Transverse colon (tissue), 4 donors: ENCODE results near the gene SUGCT. TPM values are rescaled to one million over a fixed set of nuclear protein-coding genes. Genes with fewer than 3 reads are reported as not detected.
"Not testable (repeated sequence)": the region's sequence is repeated elsewhere in the genome, so short reads cannot be mapped to it uniquely, and the experiment has no call there.

Source experiments
- DNase-seq: peaks from one replicate; pipeline ENCODE4 v3.0.0-alpha.2; 2019
- H3K27ac ChIP-seq, 4 donors: fragments of 200-600 bp; sonication (generic); 2 replicates each; pipeline ENCODE4 v1.5.1; 2016 to 2018; ENCODE audit warnings: inconsistent platforms in 4 of 4
- H3K27me3 ChIP-seq: fragments of 200-600 bp; sonication (generic); 2 replicates; pipeline ENCODE4 v1.5.1; 2017; ENCODE audit warnings: inconsistent platforms
- H3K36me3 ChIP-seq, 4 donors: fragments of 200-600 bp; sonication (generic); 2 replicates each; pipeline ENCODE4 v1.5.1; 2017 to 2019; ENCODE audit warnings: inconsistent platforms in 4 of 4
- H3K4me1 ChIP-seq, 4 donors: fragments of 200-600 bp; sonication (generic); 2 replicates each; pipeline ENCODE4 v1.5.1; 2017 to 2020; ENCODE audit warnings: inconsistent platforms in 4 of 4
- H3K4me3 ChIP-seq, 4 donors: fragments of 200-600 bp; sonication (generic); 1 replicate in 1 of 4; 2 replicates in 3 of 4; pipeline versions ENCODE4 v1.5.1 to v1.6.1; 2017 to 2019; ENCODE audit warnings: inconsistent platforms in 4 of 4
- H3K9me3 ChIP-seq, 2 donors: fragments of 200-600 bp; sonication (generic); 2 replicates each; pipeline ENCODE4 v1.5.1; 2017 to 2019; ENCODE audit warnings: inconsistent platforms in 2 of 2
- CTCF ChIP-seq, 5 experiments: fragments of 200-600 bp in 3 of 5; fragments of 450-650 bp in 2 of 5; sonication (generic) in 3 of 5; IDR thresholded peaks; 1 replicate in 2 of 5; 2 replicates in 3 of 5; pipeline ENCODE4 v1.5.1; 2016 to 2017; ENCODE audit warnings: antibody characterized with exemption in 5 of 5, inconsistent platforms in 3 of 5, mild to moderate bottlenecking in 2 of 5, moderate library complexity in 1 of 5
- EP300 ChIP-seq: sonication (generic); formaldehyde crosslinking; IDR thresholded peaks from one replicate; pipeline ENCODE4 v1.6.1; 2017; ENCODE audit warnings: antibody characterized with exemption, low read depth
- POLR2A ChIP-seq: fragments of 450-650 bp; IDR thresholded peaks from one replicate; pipeline ENCODE4 v1.6.1; 2016; ENCODE audit warnings: antibody characterized with exemption, mild to moderate bottlenecking, moderate library complexity
- POLR2AphosphoS5 ChIP-seq, 3 donors: sonication (generic); formaldehyde crosslinking; IDR thresholded peaks; one replicate each; pipeline ENCODE4 v1.6.1; 2016; ENCODE audit warnings: antibody characterized with exemption in 3 of 3
- WGBS, 2 donors: methylation state at CpG; one replicate each; pipeline ENCODE4 v1.1.5; 2018; ENCODE audit warnings: low coverage in 1 of 2; 5-methylcytosine and 5-hydroxymethylcytosine counted together
- in situ Hi-C, 4 donors: fragments of 200-750 bp; cut with MboI; loops; one replicate each; pipeline versions ENCODE4 v1.15.0 to v1.15.1; 2017; ENCODE audit warnings: low sequenced_read_pairs in 3 of 4, low pct_ligation_motif_present in 1 of 4, low pct_unique_long_range_greater_than_20kb in 1 of 4
- intact Hi-C: fragments of 100-400 bp; cut with DNase I; formaldehyde crosslinking; loops from one replicate; pipeline ENCODE4 v1.15.1; 2023; ENCODE audit warnings: low total_unique reads
- total RNA-seq, 4 donors: library from RNA; depleted of rRNA; stranded (reverse); fragments of >200 nt; gene quantifications; one replicate each; pipeline ENCODE4 v1.1.0, GENCODE V29; 2016

SUGCT gene
- total RNA-seq, 4 donors from 2014 or later: 2.6 to 44.5 (median 15.9) TPM

DNA sequence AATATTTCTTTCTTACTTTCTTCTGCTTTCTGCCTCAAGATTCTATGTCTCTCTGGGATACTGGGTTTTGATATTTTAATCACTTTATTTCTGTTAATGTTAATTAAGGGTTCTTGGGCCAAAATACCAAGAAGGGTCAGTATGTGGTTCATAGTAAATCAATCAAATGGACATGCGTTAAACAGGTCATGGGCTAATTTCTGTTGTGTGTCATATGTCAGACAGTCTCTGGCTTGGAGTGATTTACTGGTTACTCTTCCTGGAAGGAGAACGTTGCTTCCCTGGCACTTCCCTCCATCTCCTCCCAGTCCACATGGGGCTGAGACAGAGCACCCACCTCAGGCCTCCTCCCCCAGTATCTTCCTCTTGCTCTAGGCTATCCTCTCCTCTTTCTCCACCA lies 489.1 kb downstream of the SUGCT start:
- TF ChIP-seq EP300 (no peak), POLR2AphosphoS5 (IDR thresholded peaks at IDR 0.05) (no peak), POLR2A (no peak), CTCF (IDR thresholded peaks at IDR 0.05) (no peak)
- DNase-seq: no peak
- intact Hi-C loops (no loop called here), in situ Hi-C loops (loop anchor here in 1 of 4 donors (25.0 kb wide), 1 partner anchor 287 kb away; no protein-coding TSS in a partner anchor)
- Histone ChIP-seq H3K27me3 (no peaks in the 10 kb centered on the region), H3K4me3 (no peak overlapping the region), H3K27ac (no peak overlapping the region), H3K4me1 (peaks cover 0 to 6% (median 0%) of the 10 kb centered on the region in 4 donors), H3K9me3 (no peaks in the 10 kb centered on the region), H3K36me3 (no peaks in the 10 kb centered on the region)
- WGBS, 2 donors: 54 to 86% methylated on average over 1 to 2 of the region's 2 CpGs

DNA sequence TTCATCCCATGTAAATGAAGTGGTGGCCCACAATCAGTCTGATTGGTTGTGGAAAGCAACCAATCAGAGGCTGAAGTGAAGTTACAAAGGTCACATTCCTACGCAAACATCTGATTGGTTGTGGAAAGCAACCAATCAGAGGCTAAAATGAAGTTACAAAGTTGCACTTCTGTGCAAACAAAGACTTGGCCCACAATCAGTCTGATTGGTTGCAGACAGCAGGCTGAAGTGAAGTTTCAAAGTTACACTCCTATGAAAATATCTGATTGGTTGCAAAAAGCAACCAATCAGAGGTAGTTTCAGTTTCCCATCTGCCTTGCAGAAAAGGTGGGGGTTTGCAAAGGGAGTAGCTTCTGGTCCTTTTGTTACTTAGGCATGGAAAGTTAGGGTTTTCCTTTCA lies 492.6 kb downstream of the SUGCT start:
- H3K4me1 ChIP-seq, DNase-seq, H3K9me3 ChIP-seq, intact Hi-C loops, H3K36me3 ChIP-seq, H3K4me3 ChIP-seq, H3K27ac ChIP-seq, in situ Hi-C loops, H3K27me3 ChIP-seq: not testable (repeated sequence)
- WGBS, 2 donors: 92 to 100% methylated on average over 1 of the region's 1 CpG

- in situ Hi-C loops: no loop called here
- intact Hi-C loops: no loop called here
- Histone ChIP-seq H3K27ac (no peak overlapping the region), H3K4me1 (no peaks in the 10 kb centered on the region), H3K27me3 (no peaks in the 10 kb centered on the region), H3K4me3 (no peak overlapping the region), H3K36me3 (no peaks in the 10 kb centered on the region), H3K9me3 (no peaks in the 10 kb centered on the region)
- 60 to 85% methylated on average over 2 to 5 of the region's 5 CpGs for WGBS, 2 donors
- no peak for DNase-seq
- TF ChIP-seq POLR2AphosphoS5 (IDR thresholded peaks at IDR 0.05): no peak
- TF ChIP-seq POLR2A: no peak
- TF ChIP-seq EP300: no peak
- TF ChIP-seq CTCF (IDR thresholded peaks at IDR 0.05): no peak
Observed at GRCh38 chr7:40629891-40630290, 495.1 kb downstream of the SUGCT start.

DNA sequence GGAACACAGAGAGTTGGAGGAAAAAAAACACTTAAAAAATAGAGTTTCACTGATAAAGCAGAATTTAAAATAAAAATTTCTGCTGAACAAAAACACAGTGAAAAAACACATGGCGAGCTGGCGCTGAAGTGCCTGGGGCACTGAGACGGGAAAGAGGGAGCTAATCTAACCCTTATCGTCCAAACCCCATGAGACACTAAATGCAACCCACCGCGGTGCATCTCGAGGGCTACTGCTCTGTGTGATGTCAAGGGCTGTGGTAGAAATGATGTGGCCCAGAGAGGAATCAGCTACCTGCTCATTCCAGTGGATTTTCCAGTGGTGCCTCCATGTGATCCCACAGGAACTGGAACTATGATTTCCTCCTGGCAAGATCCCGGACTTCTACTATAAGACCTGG lies 499.3 kb downstream of the SUGCT start:
- DNase-seq: no peak
- no peaks in the 10 kb centered on the region for H3K9me3 ChIP-seq
- intact Hi-C loops: no loop called here
- TF ChIP-seq POLR2AphosphoS5 (IDR thresholded peaks at IDR 0.05) (no peak), POLR2A (no peak), CTCF (IDR thresholded peaks at IDR 0.05) (no peak), EP300 (no peak)
- WGBS, 2 donors: 88 to 96% methylated on average over 4 to 8 of the region's 8 CpGs
- H3K4me3 ChIP-seq: no peak overlapping the region
- H3K4me1 ChIP-seq: no peaks in the 10 kb centered on the region
- H3K27ac ChIP-seq: no peak overlapping the region
- H3K36me3 ChIP-seq: no peaks in the 10 kb centered on the region
- no peaks in the 10 kb centered on the region for H3K27me3 ChIP-seq
- in situ Hi-C loops: no loop called here
